Psoas muscle (tissue), 8 donors: ENCODE measurements around the gene NDUFB2. TPM values are rescaled to one million over a fixed set of nuclear protein-coding genes. Genes with fewer than 3 reads are reported as not detected.

Experiments
- ATAC-seq, 4 donors: fragments of 200-7000 bp; cut with Tn5 transposase; one replicate each; pipeline ENCODE4 v1.9.1; 2020; ENCODE audit warnings: moderate library complexity in 3 of 4, mild to moderate bottlenecking in 2 of 4
- DNase-seq, 2 donors: peaks; one replicate each; pipeline ENCODE4 v3.0.0-alpha.2; 2020
- H3K27ac ChIP-seq: fragments of 200-600 bp; one replicate; pipeline ENCODE4 v1.8.0; 2022
- H3K27me3 ChIP-seq, 3 donors: fragments of 200-600 bp in 1 of 3; one replicate each; pipeline versions ENCODE4 v1.6.1 to v1.8.0; 2013 to 2022; ENCODE audit warnings: low read length in 2 of 3, mild to moderate bottlenecking in 2 of 3, moderate library complexity in 1 of 3; ENCODE audit not compliant: insufficient read depth in 3 of 3
- H3K36me3 ChIP-seq, 2 donors: fragments of 200-600 bp in 1 of 2; one replicate each; pipeline versions ENCODE4 v1.6.1 to v1.8.0; 2013 to 2022; ENCODE audit warnings: low read depth in 1 of 2, mild to moderate bottlenecking in 1 of 2, moderate library complexity in 1 of 2; ENCODE audit not compliant: insufficient read depth in 1 of 2
- H3K4me1 ChIP-seq: fragments of 200-600 bp; one replicate; pipeline ENCODE4 v1.8.0; 2022
- H3K4me3 ChIP-seq: fragments of 200-600 bp; one replicate; pipeline ENCODE4 v1.8.0; 2022; ENCODE audit warnings: mild to moderate bottlenecking
- H3K9me3 ChIP-seq: fragments of 200-600 bp; one replicate; pipeline ENCODE4 v1.8.0; 2022
- WGBS, 3 donors: extraction: QIAGEN DNeasy Blood & Tissue Kit; methylation state at CpG; one replicate each; pipeline versions ENCODE4 v1.1.6 to v1.1.7; 2013; 5-methylcytosine and 5-hydroxymethylcytosine counted together
- intact Hi-C, 2 donors: fragments of 100-400 bp; cut with DNase I; formaldehyde crosslinking; loops; one replicate each; pipeline versions ENCODE4 v1.11.0 to v1.14.2; 2022
- long read RNA-seq, 2 donors: library from polyadenylated mRNA; unstranded; transcript quantifications; one replicate each; pipeline ENCODE4 v2.0.0, GENCODE V29; 2021
- polyA plus RNA-seq, 3 donors: library from polyadenylated mRNA; stranded (reverse); fragments of 200-250 nt; gene quantifications; one replicate each; pipeline ENCODE4 v1.2.3, GENCODE V29; 2013
- total RNA-seq, 4 donors: library from RNA; stranded (reverse); fragmentation: NEBNext Ultra II Directional in 2 of 4; extraction: Animal tissue kit (Norgen Biotek cat#: 25700) in 2 of 4; gene quantifications; one replicate each; pipeline versions ENCODE4 v1.2.1 to v1.2.4, GENCODE V29; 2021 to 2023
- TF ChIP-seq, protein P1 (sequence below): fragments of 200-600 bp; IDR thresholded peaks from one replicate; pipeline ENCODE4 v1.8.0; 2022; ENCODE audit warnings: antibody characterized with exemption
- donor health status: healthy with polysubstance abuse.
- donor health status: DM: no; HTN: no; CAD: no; lungs with moderate emphysema.
- donor health status: Bipolar disorder and iron deficiency.
- donor health status: healthy.
- donor health status: DM: yes; HTN: yes; CAD: no.
- donor health status: DM: no; HTN: no; CAD: no.
- donor health status: DM: no; HTN: no; CAD: no.
- donor health status: DM: yes; HTN: yes; CAD: no.

The NDUFB2 gene
- total RNA-seq (100 to 1,000 TPM; 320 to 481 (median 388) TPM), polyA plus RNA-seq (100 to 1,000 TPM; 642 to 768 (median 747) TPM)
- long read RNA-seq, donor 1, transcript NDUFB2-201 (4 exons, 504 nt): major isoform, 205 of 208 reads
- long read RNA-seq, donor 1, partial matches to known transcripts: 1 of 208 reads
- long read RNA-seq, donor 1, other reads (novel, unspliced or antisense): 2 of 208 reads
- long read RNA-seq, donor 2, transcript NDUFB2-201 (4 exons, 504 nt): major isoform, 265 of 276 reads
- long read RNA-seq, donor 2, partial matches to known transcripts: 1 of 276 reads
- long read RNA-seq, donor 2, other reads (novel, unspliced or antisense): 5 of 276 reads

DNA sequence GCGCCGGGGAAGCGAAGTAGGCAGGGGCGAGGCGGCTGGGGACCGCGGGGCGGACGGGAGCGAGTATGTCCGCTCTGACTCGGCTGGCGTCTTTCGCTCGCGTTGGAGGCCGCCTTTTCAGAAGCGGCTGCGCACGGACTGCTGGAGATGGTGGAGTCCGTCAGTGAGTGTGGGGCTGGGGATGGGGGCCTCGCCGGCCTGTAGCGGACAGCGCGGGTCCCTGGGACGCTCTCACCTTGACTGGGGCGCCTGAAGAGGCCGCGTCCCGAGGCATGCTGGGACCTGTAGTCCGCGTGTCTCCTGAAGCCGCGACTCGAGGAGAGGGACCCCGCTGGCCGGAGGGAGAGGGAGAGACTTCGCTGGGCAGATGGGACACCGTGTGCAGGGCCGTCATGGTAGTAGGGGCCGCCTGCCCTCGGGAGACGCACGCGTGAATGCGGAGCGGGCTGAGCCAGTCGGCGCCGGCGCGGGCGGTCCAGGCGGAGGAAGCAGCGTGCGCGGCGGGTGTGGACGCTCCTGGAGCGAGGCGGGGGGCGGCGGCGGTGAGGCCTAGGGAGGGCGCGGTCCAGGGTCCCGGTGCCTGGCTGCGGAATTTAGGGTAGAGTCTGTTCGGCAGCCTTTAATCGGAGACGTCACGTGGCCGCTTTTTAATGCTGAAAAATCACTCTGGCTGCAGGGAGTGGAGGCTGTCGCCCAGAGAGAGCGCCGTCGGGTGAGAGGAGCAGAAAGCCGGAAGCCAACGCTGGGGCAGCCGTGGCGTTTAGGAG lies at the start of gene NDUFB2:
TSS of gene NDUFB2 (plus strand) at position 29 of the 767 bp plus-strand sequence. CDS start at position 66, 37 bp downstream.
- 0% methylated on average over 73 to 82 of the region's 82 CpGs for WGBS, 3 donors
- no peaks in the 10 kb centered on the region for H3K9me3 ChIP-seq
- intact Hi-C loops: loop anchor here in 1 of 2 donors (10.0 kb wide), 1 partner anchor 228 kb away; the partner anchor contains the start of gene BRAF
- H3K36me3 ChIP-seq: peaks cover 0 to 7% of the 10 kb centered on the region in 2 donors
- peaks cover 21% of the 10 kb centered on the region for H3K4me1 ChIP-seq
- DNase-seq: peak; percentile 77 to 82
- H3K27me3 ChIP-seq: no peaks in the 10 kb centered on the region
- TF ChIP-seq, protein P1, sequence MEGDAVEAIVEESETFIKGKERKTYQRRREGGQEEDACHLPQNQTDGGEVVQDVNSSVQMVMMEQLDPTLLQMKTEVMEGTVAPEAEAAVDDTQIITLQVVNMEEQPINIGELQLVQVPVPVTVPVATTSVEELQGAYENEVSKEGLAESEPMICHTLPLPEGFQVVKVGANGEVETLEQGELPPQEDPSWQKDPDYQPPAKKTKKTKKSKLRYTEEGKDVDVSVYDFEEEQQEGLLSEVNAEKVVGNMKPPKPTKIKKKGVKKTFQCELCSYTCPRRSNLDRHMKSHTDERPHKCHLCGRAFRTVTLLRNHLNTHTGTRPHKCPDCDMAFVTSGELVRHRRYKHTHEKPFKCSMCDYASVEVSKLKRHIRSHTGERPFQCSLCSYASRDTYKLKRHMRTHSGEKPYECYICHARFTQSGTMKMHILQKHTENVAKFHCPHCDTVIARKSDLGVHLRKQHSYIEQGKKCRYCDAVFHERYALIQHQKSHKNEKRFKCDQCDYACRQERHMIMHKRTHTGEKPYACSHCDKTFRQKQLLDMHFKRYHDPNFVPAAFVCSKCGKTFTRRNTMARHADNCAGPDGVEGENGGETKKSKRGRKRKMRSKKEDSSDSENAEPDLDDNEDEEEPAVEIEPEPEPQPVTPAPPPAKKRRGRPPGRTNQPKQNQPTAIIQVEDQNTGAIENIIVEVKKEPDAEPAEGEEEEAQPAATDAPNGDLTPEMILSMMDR: no peak
- H3K4me3 ChIP-seq: peak within 1 kb of the TSS; percentile 88
- peak; percentile 90 to 93 (median 92) for ATAC-seq
- H3K27ac ChIP-seq: peak within 1 kb of the TSS; percentile 97

- peak in 3 of 4 donors; percentile 56 to 67 (median 65) for ATAC-seq
- DNase-seq: peak in 1 of 2 donors; percentile 44
- Histone ChIP-seq H3K27me3 (peaks cover 0 to 13% (median 3%) of the 10 kb centered on the region in 3 donors), H3K9me3 (no peaks in the 10 kb centered on the region), H3K36me3 (no peaks in the 10 kb centered on the region), H3K4me3 (no peak overlapping the region), H3K4me1 (no peaks in the 10 kb centered on the region), H3K27ac (no peak overlapping the region)
- TF ChIP-seq, protein P1: peak; percentile 38
- WGBS, 3 donors: 21 to 25% (median 24%) methylated on average over 8 of the region's 8 CpGs
- intact Hi-C loops: no loop called here
Observed at GRCh38 chr7:140646931-140647647, 49.4 kb upstream of the NDUFB2 start.

DNA sequence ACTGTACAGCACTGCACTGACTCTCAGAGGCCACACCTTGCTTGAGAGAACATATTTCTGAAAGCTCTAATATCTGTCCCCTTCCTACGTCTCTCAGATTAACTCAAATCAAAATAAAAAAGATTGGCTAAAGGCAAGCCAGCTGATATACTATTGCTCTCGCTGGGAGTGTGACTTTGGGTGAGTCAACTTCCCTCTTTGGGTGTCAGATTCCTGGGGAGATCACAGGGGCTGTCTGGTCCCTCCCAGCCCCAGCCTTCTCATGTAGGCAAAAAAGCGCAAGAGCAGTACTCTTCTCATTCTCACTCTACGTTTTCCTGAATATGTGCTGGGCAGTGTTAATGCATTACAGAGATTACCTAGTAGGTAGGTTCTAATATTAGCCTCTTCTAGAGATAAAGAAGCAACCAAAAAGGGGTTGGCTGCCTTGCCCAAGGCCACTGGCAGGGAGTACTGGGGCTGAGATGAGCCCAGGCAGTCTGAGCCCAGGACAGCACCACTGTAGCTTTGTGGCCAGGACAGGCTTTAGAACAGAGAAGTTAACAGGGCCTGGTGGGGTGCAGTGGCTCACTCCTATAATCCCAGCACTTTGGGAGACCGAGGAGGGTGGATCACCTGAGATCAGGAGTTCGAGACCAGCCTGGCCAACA lies 46.8 kb upstream of the NDUFB2 start:
- TF ChIP-seq, protein P1: no peak
- no peaks in the 10 kb centered on the region for H3K36me3 ChIP-seq
- intact Hi-C loops: loop anchor here (10.0 kb wide), 2 partner anchors 245 to 365 kb away; partner anchors contain the start of genes MRPS33 (in 1 of the 2) and RAB19 (in 1 of the 2)
- no peak overlapping the region for H3K4me3 ChIP-seq
- H3K9me3 ChIP-seq: no peaks in the 10 kb centered on the region
- 84 to 89% (median 85%) methylated on average over 6 of the region's 6 CpGs for WGBS, 3 donors
- no peaks in the 10 kb centered on the region for H3K27me3 ChIP-seq
- no peak overlapping the region for H3K27ac ChIP-seq
- ATAC-seq (no peak), DNase-seq (no peak)
- peaks cover 12% of the 10 kb centered on the region for H3K4me1 ChIP-seq

DNA sequence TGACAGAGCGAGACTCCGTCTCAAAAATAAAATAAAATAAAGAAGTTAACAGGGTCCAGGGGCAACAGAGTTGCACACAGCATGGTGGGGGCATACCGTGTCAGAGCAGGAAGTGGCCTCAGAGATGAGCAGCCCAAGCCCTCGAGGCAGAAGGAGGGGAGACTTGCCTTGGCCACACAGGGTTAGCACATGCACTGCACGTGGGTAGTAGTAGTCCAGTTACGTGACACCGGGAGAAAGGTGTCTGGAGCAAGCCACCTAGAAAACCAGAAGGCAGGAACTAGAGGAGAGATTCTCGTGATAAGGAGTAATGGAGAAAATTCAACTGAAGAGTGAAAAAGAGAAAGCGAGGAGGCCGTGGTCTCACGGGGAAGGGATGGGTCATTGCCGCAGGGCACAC lies 46.1 kb upstream of the NDUFB2 start:
- ATAC-seq (no peak), DNase-seq (no peak)
- no peaks in the 10 kb centered on the region for H3K36me3 ChIP-seq
- WGBS, 3 donors: 86 to 91% (median 88%) methylated on average over 12 of the region's 12 CpGs
- peaks cover 12% of the 10 kb centered on the region for H3K4me1 ChIP-seq
- H3K27me3 ChIP-seq: no peaks in the 10 kb centered on the region
- H3K27ac ChIP-seq: no peak overlapping the region
- H3K9me3 ChIP-seq: no peaks in the 10 kb centered on the region
- H3K4me3 ChIP-seq: no peak overlapping the region
- TF ChIP-seq, protein P1: no peak
- intact Hi-C loops: loop anchor here (10.0 kb wide), 2 partner anchors 246 to 364 kb away; partner anchors contain the start of genes MRPS33 (in 1 of the 2) and RAB19 (in 1 of the 2)
